Right ventricle myocardium superior (tissue), 1 donor: ENCODE results near the gene MRGPRG. TPM values are rescaled to one million over a fixed set of nuclear protein-coding genes. Genes with fewer than 3 reads are reported as not detected.

Experiments used
- ATAC-seq: fragments of 200-7000 bp; cut with Tn5 transposase; one replicate; pipeline ENCODE4 v1.9.1; 2020; ENCODE audit warnings: mild to moderate bottlenecking; ENCODE audit not compliant: poor library complexity
- DNase-seq: peaks from one replicate; pipeline ENCODE4 v3.0.0-alpha.2; 2020
- intact Hi-C: fragments of 100-400 bp; cut with DNase I; formaldehyde crosslinking; loops from one replicate; pipeline ENCODE4 v1.11.2; 2022
- total RNA-seq: library from RNA; stranded (reverse); fragmentation: NEBNext Ultra II Directional; extraction: Animal tissue kit (Norgen Biotek cat#: 25700); gene quantifications from one replicate; pipeline ENCODE4 v1.2.1, GENCODE V29; 2021
- donor health status: DM: no; HTN: yes; CAD: no; lungs with severe emphysema.

Gene MRGPRG
- total RNA-seq, 1 donor from 2014 or later: not detected

- DNase-seq (peak; percentile 26), ATAC-seq (no peak)
- intact Hi-C loops: no loop called here
Observed at GRCh38 chr11:3227568-3228444, 9.2 kb upstream of the MRGPRG start.

GRCh38 chr11:3226846-3227567, 8.4 kb upstream of the MRGPRG start:
- intact Hi-C loops: no loop called here
- ATAC-seq (no peak), DNase-seq (peak; percentile 23)

- ATAC-seq: no peak
- intact Hi-C loops: no loop called here
- DNase-seq: peak; percentile 27
Observed at GRCh38 chr11:3225826-3226750, 7.5 kb upstream of the MRGPRG start.

- ATAC-seq: no peak
- intact Hi-C loops: no loop called here
- peak; percentile 34 for DNase-seq
Observed at GRCh38 chr11:3225159-3225758, 6.6 kb upstream of the MRGPRG start.

- intact Hi-C loops: no loop called here
- DNase-seq: peak; percentile 18
- ATAC-seq: no peak
Observed at GRCh38 chr11:3224401-3225057, 5.9 kb upstream of the MRGPRG start.

- intact Hi-C loops: no loop called here
- DNase-seq (peak; percentile 21), ATAC-seq (no peak)
Observed at GRCh38 chr11:3223932-3224381, 5.3 kb upstream of the MRGPRG start.

- DNase-seq (peak; percentile 26), ATAC-seq (no peak)
- intact Hi-C loops: no loop called here
Observed at GRCh38 chr11:3222941-3223915, 4.6 kb upstream of the MRGPRG start.

- intact Hi-C loops: no loop called here
- DNase-seq (peak; percentile 35), ATAC-seq (no peak)
Observed at GRCh38 chr11:3222003-3222855, 3.6 kb upstream of the MRGPRG start.

GRCh38 chr11:3221408-3222002, 2.9 kb upstream of the MRGPRG start:
- DNase-seq: peak; percentile 32
- no peak for ATAC-seq
- intact Hi-C loops: no loop called here

- ATAC-seq (no peak), DNase-seq (peak; percentile 36)
- intact Hi-C loops: no loop called here
Observed at GRCh38 chr11:3220521-3221407, 2.2 kb upstream of the MRGPRG start.

GRCh38 chr11:3220101-3220500, 1.5 kb upstream of the MRGPRG start:
- ATAC-seq: no peak

GRCh38 chr11:3219281-3219892, 774 bp upstream of the MRGPRG start:
- intact Hi-C loops: loop anchor here (5.0 kb wide), 2 partner anchors 112 to 182 kb away; no protein-coding TSS in a partner anchor
- DNase-seq: peak; percentile 24
- no peak for ATAC-seq

More at GRCh38 chr11:3220101-3220500, 1.5 kb upstream of the MRGPRG start:
- intact Hi-C loops: no loop called here
- peak; percentile 19 for DNase-seq

GRCh38 chr11:3217818-3218482, 663 bp downstream of the MRGPRG start:
- ATAC-seq: peak; percentile 9
- DNase-seq: peak; percentile 36
- intact Hi-C loops: loop anchor here (5.0 kb wide), 2 partner anchors 111 to 181 kb away; no protein-coding TSS in a partner anchor
